ENCODE results near the gene SORCS2. TPM values are rescaled to one million over a fixed set of nuclear protein-coding genes. Genes with fewer than 3 reads are reported as not detected.

Gene SORCS2
- total RNA-seq, 8 experiments from 2014 or later, result 1.8 to 14.0 (median 5.3) TPM

DNA sequence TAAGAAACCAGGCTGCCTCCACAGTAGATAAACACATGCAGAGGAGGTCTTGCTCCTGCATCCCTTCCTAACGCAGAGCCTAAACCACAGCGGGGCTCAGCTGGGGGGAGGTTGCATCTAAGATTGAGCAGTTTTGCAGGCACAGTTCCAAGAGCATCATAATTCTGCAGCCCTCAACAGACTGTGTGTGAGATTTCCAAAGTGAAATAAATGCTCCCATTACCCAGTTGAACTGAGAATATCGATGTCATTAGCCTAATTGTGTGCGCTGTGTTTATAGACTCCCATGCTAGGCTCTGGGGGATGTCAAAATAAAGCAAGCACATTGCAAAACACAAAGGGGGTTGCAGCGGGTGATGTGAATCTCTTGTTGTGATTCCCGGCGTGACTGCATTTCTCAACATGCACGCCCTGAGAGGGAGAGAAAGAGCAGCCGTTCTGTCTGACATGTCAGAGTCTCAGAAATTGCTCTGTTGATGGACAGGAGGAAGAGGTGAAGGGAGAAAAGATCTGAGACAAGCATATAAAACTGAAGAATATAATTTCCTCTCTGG is 392.3 kb downstream of the SORCS2 start:
- 45 to 81% (median 69%) methylated on average over 1 to 9 of the region's 9 CpGs; no CpG with 5 or more reads in 1 of the 10 experiments for WGBS, 10 experiments
- peak in 2 of 8 experiments; percentile 28 to 38 for ATAC-seq (replicated peaks in 6 of 8)
- peaks cover 32 to 35% of the 10 kb centered on the region in 2 donors for H3K4me1 ChIP-seq (replicated peaks in 1 of 2)
- no peak overlapping the region for H3K4me3 ChIP-seq
- peak overlapping the region in 1 of 2 donors; percentile 36 for H3K27ac ChIP-seq
- in situ Hi-C loops (cut with MboI; ENCODE audit: low pct_unique_long_range_greater_than_20kb in 2 of 9, low sequenced_read_pairs in 9 of 9, unreplicated experiment in 9 of 9), result no loop called here

DNA sequence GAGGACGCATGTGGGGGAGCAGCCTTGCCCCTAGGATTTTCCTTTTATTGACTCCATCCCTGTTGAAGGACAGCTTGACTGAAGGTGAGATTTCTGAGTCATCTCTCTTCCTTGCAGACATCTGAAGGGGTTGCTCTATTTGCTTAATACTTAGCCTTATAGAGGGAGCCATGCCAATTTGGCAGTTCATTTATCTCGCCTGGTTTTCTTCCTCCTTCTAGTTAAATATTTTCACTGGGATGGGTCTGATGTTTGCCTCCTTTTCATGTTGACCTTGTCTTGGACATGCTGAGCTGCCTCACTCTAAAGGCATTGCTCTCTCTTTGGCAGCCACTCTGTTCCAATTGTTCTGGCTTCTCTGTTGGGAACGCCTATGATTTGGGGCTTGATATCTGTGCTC is 393.4 kb downstream of the SORCS2 start:
- Histone ChIP-seq H3K4me1 (replicated peaks in 1 of 2) (peaks cover 40 to 44% of the 10 kb centered on the region in 2 donors), H3K27ac (no peak overlapping the region), H3K4me3 (no peak overlapping the region)
- no peak for ATAC-seq (replicated peaks in 6 of 8)
- 15 to 100% (median 77%) methylated on average over 1 to 3 of the region's 3 CpGs for WGBS, 10 experiments
- in situ Hi-C loops (cut with MboI; ENCODE audit: low pct_unique_long_range_greater_than_20kb in 2 of 9, low sequenced_read_pairs in 9 of 9, unreplicated experiment in 9 of 9), result no loop called here

DNA sequence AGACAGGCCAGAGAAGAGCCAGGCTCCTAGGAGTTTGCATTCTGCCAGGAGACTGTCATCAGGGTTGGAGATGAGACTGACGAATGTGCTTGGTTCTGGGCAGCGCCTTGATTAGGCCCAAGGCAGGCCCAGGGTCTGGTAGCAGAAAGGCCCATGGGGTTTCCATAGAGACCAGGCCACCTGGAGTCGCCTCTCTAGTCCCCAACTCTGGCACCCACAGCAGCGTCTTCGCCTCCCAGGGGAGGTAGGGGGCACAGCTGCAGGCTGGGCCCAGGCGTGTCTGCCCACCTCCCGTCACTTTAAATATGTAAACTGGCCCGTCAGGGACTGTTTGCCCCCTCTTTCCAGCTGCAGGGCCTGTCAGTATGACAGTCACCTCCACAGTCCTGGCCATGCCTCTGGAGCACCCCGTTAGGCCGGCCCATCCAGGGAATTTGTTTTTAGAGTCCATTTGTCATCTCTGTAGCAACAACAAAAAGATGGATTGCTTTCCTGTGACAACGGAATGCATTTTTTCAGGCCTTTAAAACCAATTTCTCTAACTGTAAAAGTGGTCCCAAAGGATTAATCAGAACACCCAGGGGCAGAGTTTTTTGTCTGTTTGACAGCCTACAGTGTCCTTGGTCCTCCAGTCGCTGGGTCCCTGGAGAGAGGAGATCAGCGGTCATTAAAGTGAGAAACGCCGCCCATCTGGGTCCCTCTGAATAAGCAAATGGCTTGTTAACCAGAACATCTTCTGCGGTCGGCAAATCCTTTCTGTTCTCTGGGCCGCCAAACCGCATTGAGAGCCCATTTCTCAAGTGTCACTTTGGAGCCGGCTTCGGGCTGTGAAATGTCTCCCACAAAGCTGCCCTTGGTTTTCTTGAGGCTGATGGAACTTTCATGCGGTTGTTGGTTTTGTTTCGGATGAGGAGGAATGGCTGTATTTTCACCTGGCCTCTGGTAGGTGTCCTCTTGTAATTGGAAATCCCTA is 395.4 kb downstream of the SORCS2 start:
- no peak overlapping the region for H3K4me3 ChIP-seq
- ATAC-seq (replicated peaks in 6 of 8), result peak in 5 of 8 experiments; percentile 67 to 89 (median 80)
- peaks cover 47 to 52% of the 10 kb centered on the region in 2 donors for H3K4me1 ChIP-seq (replicated peaks in 1 of 2)
- H3K27ac ChIP-seq, result peak overlapping the region; percentile 33 to 55
- in situ Hi-C loops (cut with MboI; ENCODE audit: low pct_unique_long_range_greater_than_20kb in 2 of 9, low sequenced_read_pairs in 9 of 9, unreplicated experiment in 9 of 9), result no loop called here
- WGBS, 10 experiments, result 45 to 100% (median 69%) methylated on average over 1 to 14 of the region's 23 CpGs; no CpG with 5 or more reads in 2 of the 10 experiments

DNA sequence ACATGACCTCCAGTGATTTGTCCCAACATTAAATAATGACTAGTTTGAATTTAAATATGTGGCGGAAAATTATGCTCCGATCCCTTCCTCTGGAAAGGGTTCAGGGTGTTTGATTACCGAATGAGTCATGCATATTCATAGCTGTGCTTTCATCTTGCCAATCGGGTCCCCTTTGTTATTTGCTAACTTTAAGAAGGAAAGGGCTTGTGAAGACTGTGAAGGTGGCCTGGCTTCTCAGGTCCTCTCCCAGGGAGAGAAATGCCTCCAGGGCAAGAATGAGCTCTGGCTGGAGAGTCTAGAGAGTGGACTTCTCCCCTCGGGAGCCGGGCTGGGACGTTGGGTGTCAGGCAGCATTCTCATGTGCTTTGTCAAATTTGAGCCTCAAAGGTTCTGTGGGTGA is 397.9 kb downstream of the SORCS2 start:
- WGBS, 10 experiments, result 14 to 73% (median 50%) methylated on average over 1 to 6 of the region's 7 CpGs; no CpG with 5 or more reads in 3 of the 10 experiments
- in situ Hi-C loops (cut with MboI; ENCODE audit: low pct_unique_long_range_greater_than_20kb in 2 of 9, low sequenced_read_pairs in 9 of 9, unreplicated experiment in 9 of 9), result no loop called here
- Histone ChIP-seq H3K27ac (no peak overlapping the region), H3K4me3 (no peak overlapping the region), H3K4me1 (replicated peaks in 1 of 2) (peaks cover 38 to 45% of the 10 kb centered on the region in 2 donors)
- peak in 3 of 8 experiments; percentile 34 to 87 (median 55) for ATAC-seq (replicated peaks in 6 of 8)

DNA sequence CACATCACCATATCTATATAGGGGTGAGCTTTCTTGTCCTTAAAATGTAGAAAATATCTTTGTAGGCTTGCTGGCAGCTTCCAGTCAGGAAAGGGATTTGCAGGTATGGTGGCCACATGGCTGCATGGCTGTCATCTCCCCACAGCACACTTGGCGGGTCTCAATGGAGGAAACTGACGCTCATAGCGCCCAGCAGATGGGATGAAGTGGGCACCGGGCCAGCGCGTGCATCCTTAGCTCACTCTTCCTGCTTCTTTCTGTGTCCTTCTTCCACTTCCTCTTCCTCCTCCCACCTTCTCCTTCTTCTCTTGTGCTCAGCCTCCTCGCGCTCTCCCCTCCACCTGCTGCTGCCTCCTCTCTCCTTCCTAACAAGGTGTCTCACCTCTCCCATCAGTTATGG is 398.6 kb downstream of the SORCS2 start:
- ATAC-seq (replicated peaks in 6 of 8), result no peak
- Histone ChIP-seq H3K4me1 (replicated peaks in 1 of 2) (peaks cover 44 to 47% of the 10 kb centered on the region in 2 donors), H3K27ac (no peak overlapping the region), H3K4me3 (no peak overlapping the region)
- in situ Hi-C loops (cut with MboI; ENCODE audit: low pct_unique_long_range_greater_than_20kb in 2 of 9, low sequenced_read_pairs in 9 of 9, unreplicated experiment in 9 of 9), result no loop called here
- 62 to 100% (median 86%) methylated on average over 1 to 6 of the region's 8 CpGs; no CpG with 5 or more reads in 3 of the 10 experiments for WGBS, 10 experiments

DNA sequence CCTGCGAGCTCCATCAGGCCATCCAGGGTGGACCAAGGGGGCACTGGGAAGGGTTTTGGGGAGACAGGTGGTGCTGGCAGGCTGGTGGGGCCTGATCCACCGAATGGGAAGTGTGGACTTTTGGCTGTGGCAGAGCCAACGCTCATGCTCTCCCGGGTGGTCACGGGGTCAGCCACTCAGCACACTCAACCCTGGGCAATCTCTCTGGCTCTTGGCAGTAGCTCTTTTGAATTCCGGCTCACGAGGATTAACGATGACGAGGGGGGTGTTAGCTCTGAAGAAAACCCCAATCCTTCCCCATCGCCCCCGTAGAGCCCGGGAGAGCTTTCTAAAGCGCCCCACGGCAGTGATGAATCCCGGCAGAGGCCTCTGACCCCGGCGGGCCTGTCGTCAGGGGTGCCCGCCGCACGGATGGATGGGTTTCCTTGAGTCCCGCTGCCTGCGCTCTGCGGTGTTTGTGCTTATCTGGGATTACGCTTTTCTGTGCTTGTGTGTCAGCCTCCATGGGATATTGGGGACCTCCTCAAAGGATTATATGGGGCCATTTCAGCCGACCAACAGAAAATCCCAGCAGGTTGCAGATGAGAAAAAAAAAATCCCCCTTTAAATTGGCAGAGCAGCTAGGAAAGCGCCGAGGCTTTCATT is 399.2 kb downstream of the SORCS2 start:
- in situ Hi-C loops (cut with MboI; ENCODE audit: low pct_unique_long_range_greater_than_20kb in 2 of 9, low sequenced_read_pairs in 9 of 9, unreplicated experiment in 9 of 9), result no loop called here
- Histone ChIP-seq H3K4me3 (no peak overlapping the region), H3K4me1 (replicated peaks in 1 of 2) (peaks cover 50 to 53% of the 10 kb centered on the region in 2 donors), H3K27ac (no peak overlapping the region)
- WGBS, 10 experiments, result 53 to 100% (median 80%) methylated on average over 1 to 20 of the region's 28 CpGs; no CpG with 5 or more reads in 3 of the 10 experiments
- no peak for ATAC-seq (replicated peaks in 6 of 8)

DNA sequence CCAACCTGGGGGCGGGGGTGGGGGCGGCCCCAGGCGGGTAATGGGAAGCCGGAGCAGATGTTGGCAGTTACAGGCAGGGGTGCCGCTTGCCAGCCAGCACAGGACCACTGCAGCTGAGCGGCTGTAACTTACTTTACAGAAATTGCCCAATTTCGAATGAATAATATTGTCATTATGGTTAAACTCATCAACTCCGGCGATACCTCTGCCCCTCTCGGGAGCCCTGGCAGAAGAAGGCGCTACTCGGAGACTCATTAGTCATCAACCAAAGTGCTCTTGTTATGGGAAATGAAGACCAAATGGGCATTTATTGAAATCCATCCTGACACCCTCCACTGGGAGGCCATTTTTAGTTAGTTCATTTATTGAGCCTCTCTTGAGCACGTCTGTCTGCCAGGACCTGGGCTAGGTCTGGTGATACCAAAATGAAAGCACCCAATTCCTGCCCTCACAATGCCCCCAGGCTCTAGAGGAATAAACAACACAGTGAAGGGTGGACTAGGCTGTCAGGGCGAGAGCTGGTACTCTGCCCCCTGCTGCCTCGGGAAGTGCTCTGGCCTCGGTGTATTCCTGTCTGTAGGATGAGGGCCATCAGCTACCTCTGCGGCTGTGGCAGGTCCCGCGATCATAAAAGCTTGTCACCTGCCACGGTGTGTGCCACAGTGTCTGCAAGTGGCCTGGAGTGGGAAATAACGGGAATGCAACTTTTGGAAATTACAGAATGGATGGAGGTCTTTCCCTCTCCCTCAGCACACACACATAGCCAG is 401.5 kb downstream of the SORCS2 start:
- Histone ChIP-seq H3K4me3 (no peak overlapping the region), H3K27ac (no peak overlapping the region), H3K4me1 (replicated peaks in 1 of 2) (peaks cover 52 to 53% of the 10 kb centered on the region in 2 donors)
- in situ Hi-C loops (cut with MboI; ENCODE audit: low pct_unique_long_range_greater_than_20kb in 2 of 9, low sequenced_read_pairs in 9 of 9, unreplicated experiment in 9 of 9), result no loop called here
- no peak for ATAC-seq (replicated peaks in 6 of 8)
- WGBS, 10 experiments, result 44 to 80% (median 70%) methylated on average over 2 to 7 of the region's 21 CpGs; no CpG with 5 or more reads in 3 of the 10 experiments

DNA sequence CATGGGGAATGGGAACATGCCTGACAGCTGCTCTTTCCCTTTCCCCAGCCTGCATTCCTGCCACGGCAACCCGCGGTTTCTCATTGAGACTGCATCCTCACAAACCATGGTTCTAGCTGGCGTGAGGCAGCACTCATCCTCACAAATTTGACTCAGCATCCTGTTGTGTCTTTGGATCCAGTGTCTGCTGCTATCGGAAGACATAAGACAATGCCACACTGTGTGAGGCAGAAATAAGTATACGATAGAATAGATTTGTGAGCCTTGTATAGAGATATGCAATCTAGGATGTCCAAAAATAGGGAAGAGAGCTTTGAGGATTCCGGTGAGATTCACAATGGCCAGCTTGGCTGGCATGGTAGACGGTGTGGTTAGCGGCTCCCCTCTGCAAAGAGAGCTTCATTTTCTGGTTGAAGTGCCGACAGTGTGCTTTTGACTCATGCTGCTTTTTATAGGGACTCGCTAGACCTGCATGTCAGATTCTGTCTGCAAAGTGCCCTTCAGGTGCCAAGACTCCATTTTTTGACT is 403.7 kb downstream of the SORCS2 start:
- Histone ChIP-seq H3K4me3 (no peak overlapping the region), H3K27ac (no peak overlapping the region), H3K4me1 (replicated peaks in 1 of 2) (peaks cover 41 to 42% of the 10 kb centered on the region in 2 donors)
- in situ Hi-C loops (cut with MboI; ENCODE audit: low pct_unique_long_range_greater_than_20kb in 2 of 9, low sequenced_read_pairs in 9 of 9, unreplicated experiment in 9 of 9), result no loop called here
- ATAC-seq (replicated peaks in 6 of 8), result peak in 5 of 8 experiments; percentile 14 to 64 (median 43)
- 25 to 85% (median 67%) methylated on average over 1 to 7 of the region's 11 CpGs; no CpG with 5 or more reads in 2 of the 10 experiments for WGBS, 10 experiments

DNA sequence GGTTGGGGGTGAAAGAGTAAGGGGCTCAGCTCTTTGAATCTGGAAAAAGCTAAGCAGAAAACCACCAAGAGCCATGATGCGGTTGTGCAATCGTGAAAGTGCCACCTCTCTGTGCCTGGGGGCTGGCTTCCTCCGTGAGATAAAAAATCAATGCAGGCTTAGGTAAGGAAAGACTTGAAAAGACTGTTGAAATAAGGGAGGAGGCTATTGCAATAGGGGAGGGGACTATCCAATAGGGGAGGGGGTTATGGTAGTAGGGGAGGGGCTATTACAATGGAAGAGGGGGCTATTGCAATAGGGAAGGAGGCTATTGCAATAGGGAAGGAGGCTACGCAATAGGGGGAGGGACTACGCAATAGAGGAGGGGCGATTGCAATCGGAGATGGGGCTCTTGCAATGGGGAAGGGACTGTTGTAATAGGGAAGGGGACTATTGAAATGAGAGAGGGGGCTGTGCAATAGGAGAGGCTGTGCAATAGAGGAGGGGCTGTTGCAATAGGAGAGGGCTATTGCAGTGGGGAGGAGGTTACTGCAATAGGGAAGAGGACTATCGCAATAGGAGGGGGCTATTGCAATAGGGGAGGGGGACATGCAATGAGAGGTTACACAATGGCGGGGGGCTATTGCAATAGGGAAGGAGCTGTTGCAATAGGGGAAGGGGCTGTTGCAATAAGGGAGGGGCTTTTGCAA is 404.7 kb downstream of the SORCS2 start:
- in situ Hi-C loops (cut with MboI; ENCODE audit: low pct_unique_long_range_greater_than_20kb in 2 of 9, low sequenced_read_pairs in 9 of 9, unreplicated experiment in 9 of 9), result no loop called here
- peak in 5 of 8 experiments; percentile 47 to 81 (median 61) for ATAC-seq (replicated peaks in 6 of 8)
- no peak overlapping the region for H3K4me3 ChIP-seq
- H3K4me1 ChIP-seq (replicated peaks in 1 of 2), result peaks cover 32 to 36% of the 10 kb centered on the region in 2 donors
- peak overlapping the region; percentile 62 to 66 for H3K27ac ChIP-seq
- WGBS, 10 experiments, result 71 to 100% methylated on average over 2 to 4 of the region's 9 CpGs; no CpG with 5 or more reads in 8 of the 10 experiments

DNA sequence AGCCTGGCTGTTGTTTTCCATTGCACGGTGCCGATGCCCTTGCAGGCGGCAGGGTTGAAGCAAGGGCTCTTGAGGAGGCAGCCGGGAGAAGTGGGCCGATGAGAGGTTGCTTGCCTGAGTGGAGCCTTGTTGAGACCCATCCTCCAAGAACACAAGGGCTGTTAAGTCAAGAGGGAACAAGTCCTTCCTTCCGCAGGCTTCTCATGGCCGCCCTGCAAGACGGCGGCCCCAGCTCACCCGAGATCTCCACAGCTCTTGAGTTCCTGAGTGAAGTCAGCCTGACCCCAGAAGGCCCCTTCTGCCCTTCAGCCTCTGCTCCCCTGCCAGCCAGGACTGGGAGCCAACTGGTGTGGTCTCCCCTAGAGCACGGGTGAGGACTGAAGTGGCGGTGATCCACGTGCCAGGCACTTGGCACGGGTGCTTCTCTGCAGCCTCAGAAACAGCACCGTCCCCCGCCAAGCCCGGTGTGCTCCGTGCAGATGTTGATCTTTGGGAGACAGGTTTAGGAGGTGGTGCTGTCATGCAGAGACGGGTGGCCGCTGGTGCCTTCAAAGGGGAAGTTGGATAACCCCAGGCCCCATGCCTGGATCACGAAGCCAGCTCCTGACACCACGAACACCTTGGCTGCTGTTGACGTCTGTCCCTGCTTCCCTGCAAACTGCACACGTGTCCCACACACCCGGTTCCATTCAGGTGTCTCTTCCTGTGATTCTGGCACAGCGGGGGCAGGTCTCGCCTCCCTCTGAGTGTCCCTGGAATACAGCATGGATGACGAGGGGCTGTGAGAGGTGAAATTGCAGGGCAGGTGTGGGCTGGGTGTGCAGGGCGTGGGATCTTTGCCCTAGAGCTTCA is 406.8 kb downstream of the SORCS2 start:
- H3K27ac ChIP-seq, result no peak overlapping the region
- in situ Hi-C loops (cut with MboI; ENCODE audit: low pct_unique_long_range_greater_than_20kb in 2 of 9, low sequenced_read_pairs in 9 of 9, unreplicated experiment in 9 of 9), result no loop called here
- peaks cover 28 to 35% of the 10 kb centered on the region in 2 donors for H3K4me1 ChIP-seq (replicated peaks in 1 of 2)
- no peak overlapping the region for H3K4me3 ChIP-seq
- no peak for ATAC-seq (replicated peaks in 6 of 8)
- 80 to 100% (median 90%) methylated on average over 1 to 6 of the region's 29 CpGs; no CpG with 5 or more reads in 5 of the 10 experiments for WGBS, 10 experiments

DNA sequence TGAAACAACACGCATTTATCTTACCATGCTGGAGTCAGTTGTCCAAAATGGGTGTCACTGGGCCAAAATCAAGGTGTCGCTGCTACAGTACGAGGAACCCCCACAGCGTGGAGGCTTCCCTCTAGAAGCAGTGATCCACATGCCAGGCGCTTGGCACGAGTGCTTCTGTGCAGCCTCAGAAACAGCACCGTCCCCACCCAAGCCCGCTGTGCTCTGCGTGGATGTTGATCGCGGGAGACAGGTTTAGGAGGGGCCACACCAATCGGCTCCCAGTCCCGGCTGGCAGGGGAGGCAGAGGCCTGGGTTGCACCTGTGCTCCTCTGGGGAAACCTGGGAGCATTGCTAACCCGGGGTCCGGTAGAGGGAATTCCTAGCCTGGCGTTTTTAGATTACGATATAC is 407.9 kb downstream of the SORCS2 start:
- H3K4me1 ChIP-seq (replicated peaks in 1 of 2), result peaks cover 28 to 33% of the 10 kb centered on the region in 2 donors
- WGBS, 10 experiments, result 50 to 100% (median 90%) methylated on average over 2 to 11 of the region's 17 CpGs
- ATAC-seq (replicated peaks in 6 of 8), result no peak
- H3K27ac ChIP-seq, result no peak overlapping the region
- H3K4me3 ChIP-seq, result no peak overlapping the region
- in situ Hi-C loops (cut with MboI; ENCODE audit: low pct_unique_long_range_greater_than_20kb in 2 of 9, low sequenced_read_pairs in 9 of 9, unreplicated experiment in 9 of 9), result no loop called here

Measured in motor neuron (in vitro differentiated cells).